PC-9 (cell line): ENCODE data around the gene SCT. TPM values are rescaled to one million over a fixed set of nuclear protein-coding genes. Genes with fewer than 3 reads are reported as not detected.

ENCODE experiments used
- BruUV-seq: library from RNA; stranded (reverse); fragments of 400-500 nt; replicated peaks from 2 replicates; lab custom pipeline; 2021; lab: Mats Ljungman, UMichigan
- CTCF ChIA-PET: fragments of 300-600 bp; sonication (Branson Sonifier 250); formaldehyde crosslinking; loops from one replicate; lab custom pipeline; 2022; ENCODE audit warnings: antibody characterized with exemption; lab: Charles Lee
- POLR2A ChIA-PET: fragments of 300-600 bp; sonication (Branson Sonifier 250); formaldehyde crosslinking; loops from one replicate; lab custom pipeline; 2022; ENCODE audit warnings: antibody characterized with exemption; ENCODE audit not compliant: unreplicated experiment; lab: Charles Lee
- DNase-seq, 2 experiments: peaks; one replicate each; pipeline versions ENCODE4 v3.0.0 to v3.0.0-alpha.2; 2015 to 2022; ENCODE audit warnings: mixed read lengths in 1 of 2
- H2AFZ ChIP-seq: fragments of 200-600 bp; sonication (generic); 2 replicates; pipeline ENCODE4 v1.8.1; 2017; ENCODE audit warnings: antibody characterized with exemption
- H3F3A ChIP-seq: fragments of 200-600 bp; sonication (generic); 2 replicates; pipeline ENCODE4 v1.8.1; 2017; ENCODE audit warnings: antibody characterized with exemption, mild to moderate bottlenecking, low read depth; ENCODE audit not compliant: insufficient read depth
- H3K27ac ChIP-seq: fragments of 200-600 bp; sonication (generic); 2 replicates; pipeline ENCODE4 v1.6.1; 2016; ENCODE audit warnings: mixed run types
- H3K27me3 ChIP-seq: fragments of 200-600 bp; sonication (generic); 2 replicates; pipeline ENCODE4 v1.6.1; 2016; ENCODE audit warnings: low read depth, mixed run types; ENCODE audit not compliant: insufficient read depth
- H3K36me3 ChIP-seq: fragments of 200-600 bp; sonication (generic); 2 replicates; pipeline ENCODE4 v1.6.1; 2016; ENCODE audit warnings: low read depth, mixed run types
- H3K4me1 ChIP-seq: fragments of 200-600 bp; sonication (generic); replicated peaks from 2 replicates; pipeline ENCODE4 v1.6.1; 2016; ENCODE audit warnings: mixed run types; ENCODE audit not compliant: insufficient read depth
- H3K4me2 ChIP-seq: fragments of 200-600 bp; sonication (generic); 2 replicates; pipeline ENCODE4 v1.6.1; 2017; ENCODE audit warnings: mixed run types
- H3K4me3 ChIP-seq: fragments of 200-600 bp; sonication (generic); 2 replicates; pipeline ENCODE4 v1.6.1; 2016; ENCODE audit warnings: mixed run types
- H3K79me2 ChIP-seq: fragments of 200-600 bp; sonication (generic); 2 replicates; pipeline ENCODE4 v1.6.1; 2017; ENCODE audit warnings: low read depth, mixed run types
- H3K9me2 ChIP-seq: fragments of 200-600 bp; sonication (generic); 2 replicates; pipeline ENCODE4 v1.8.1; 2017; ENCODE audit warnings: mild to moderate bottlenecking; ENCODE audit not compliant: insufficient read depth
- H3K9me3 ChIP-seq: fragments of 200-600 bp; sonication (generic); 2 replicates; pipeline ENCODE4 v1.8.1; 2016; ENCODE audit warnings: low read depth; ENCODE audit not compliant: insufficient read depth
- H4K20me1 ChIP-seq: fragments of 200-600 bp; sonication (generic); 2 replicates; pipeline ENCODE4 v1.8.1; 2017; ENCODE audit not compliant: insufficient read depth
- EZH2 ChIP-seq: fragments of 200-600 bp; sonication (generic); IDR thresholded peaks from 2 replicates; pipeline ENCODE4 v1.8.0; 2017; ENCODE audit warnings: antibody characterized with exemption, low read depth
- intact Hi-C: fragments of 100-400 bp; cut with micrococcal nuclease; formaldehyde crosslinking; loops from one replicate; pipeline ENCODE4 v1.10.0; 2022; ENCODE audit not compliant: unreplicated experiment
- total RNA-seq: library from RNA; stranded (reverse); gene quantifications from 2 replicates; pipeline ENCODE4 v1.2.3, GENCODE V29; 2021
- TF ChIP-seq, protein P1 (sequence below): fragments of 200-600 bp; sonication (generic); conservative IDR thresholded peaks from 2 replicates; pipeline ENCODE4 v1.6.1; 2017; ENCODE audit warnings: mixed run types, antibody characterized with exemption, mild to moderate bottlenecking, moderate library complexity

The SCT gene
- total RNA-seq, 1 experiment from 2014 or later: not detected

GRCh38 chr11:611001-611996 lies 15.7 kb downstream of the SCT start:
- Histone ChIP-seq H3K27me3 (no peaks in the 10 kb centered on the region), H4K20me1 (peaks cover 7% of the 10 kb centered on the region), H3K4me2 (no peak overlapping the region), H2AFZ (no peak overlapping the region), H3F3A (peaks cover 12% of the 10 kb centered on the region), H3K4me3 (no peak overlapping the region), H3K9me3 (no peaks in the 10 kb centered on the region), H3K4me1 (no peaks in the 10 kb centered on the region), H3K9me2 (no peaks in the 10 kb centered on the region), H3K27ac (no peak overlapping the region), H3K36me3 (no peaks in the 10 kb centered on the region), H3K79me2 (no peaks in the 10 kb centered on the region)
- DNase-seq: no peak
- no TSS peak for BruUV-seq
- ChIA-PET POLR2A (no interaction called here), CTCF (no interaction called here)
- intact Hi-C loops: no loop called here
- TF ChIP-seq, protein P1, sequence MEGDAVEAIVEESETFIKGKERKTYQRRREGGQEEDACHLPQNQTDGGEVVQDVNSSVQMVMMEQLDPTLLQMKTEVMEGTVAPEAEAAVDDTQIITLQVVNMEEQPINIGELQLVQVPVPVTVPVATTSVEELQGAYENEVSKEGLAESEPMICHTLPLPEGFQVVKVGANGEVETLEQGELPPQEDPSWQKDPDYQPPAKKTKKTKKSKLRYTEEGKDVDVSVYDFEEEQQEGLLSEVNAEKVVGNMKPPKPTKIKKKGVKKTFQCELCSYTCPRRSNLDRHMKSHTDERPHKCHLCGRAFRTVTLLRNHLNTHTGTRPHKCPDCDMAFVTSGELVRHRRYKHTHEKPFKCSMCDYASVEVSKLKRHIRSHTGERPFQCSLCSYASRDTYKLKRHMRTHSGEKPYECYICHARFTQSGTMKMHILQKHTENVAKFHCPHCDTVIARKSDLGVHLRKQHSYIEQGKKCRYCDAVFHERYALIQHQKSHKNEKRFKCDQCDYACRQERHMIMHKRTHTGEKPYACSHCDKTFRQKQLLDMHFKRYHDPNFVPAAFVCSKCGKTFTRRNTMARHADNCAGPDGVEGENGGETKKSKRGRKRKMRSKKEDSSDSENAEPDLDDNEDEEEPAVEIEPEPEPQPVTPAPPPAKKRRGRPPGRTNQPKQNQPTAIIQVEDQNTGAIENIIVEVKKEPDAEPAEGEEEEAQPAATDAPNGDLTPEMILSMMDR: no peak
- no peak for TF ChIP-seq EZH2

- Histone ChIP-seq H3K9me3 (no peaks in the 10 kb centered on the region), H3F3A (peaks cover 9% of the 10 kb centered on the region), H3K9me2 (no peaks in the 10 kb centered on the region), H3K4me3 (no peak overlapping the region), H2AFZ (no peak overlapping the region), H3K27me3 (no peaks in the 10 kb centered on the region), H3K4me2 (no peak overlapping the region), H3K4me1 (no peaks in the 10 kb centered on the region), H3K79me2 (no peaks in the 10 kb centered on the region), H4K20me1 (peaks cover 7% of the 10 kb centered on the region), H3K36me3 (no peaks in the 10 kb centered on the region), H3K27ac (no peak overlapping the region)
- ChIA-PET CTCF (no interaction called here), POLR2A (no interaction called here)
- no peak for DNase-seq
- no TSS peak for BruUV-seq
- intact Hi-C loops: no loop called here
- no peak for TF ChIP-seq EZH2
- TF ChIP-seq, protein P1: no peak
Observed at GRCh38 chr11:610146-610801, 16.7 kb downstream of the SCT start.

DNA sequence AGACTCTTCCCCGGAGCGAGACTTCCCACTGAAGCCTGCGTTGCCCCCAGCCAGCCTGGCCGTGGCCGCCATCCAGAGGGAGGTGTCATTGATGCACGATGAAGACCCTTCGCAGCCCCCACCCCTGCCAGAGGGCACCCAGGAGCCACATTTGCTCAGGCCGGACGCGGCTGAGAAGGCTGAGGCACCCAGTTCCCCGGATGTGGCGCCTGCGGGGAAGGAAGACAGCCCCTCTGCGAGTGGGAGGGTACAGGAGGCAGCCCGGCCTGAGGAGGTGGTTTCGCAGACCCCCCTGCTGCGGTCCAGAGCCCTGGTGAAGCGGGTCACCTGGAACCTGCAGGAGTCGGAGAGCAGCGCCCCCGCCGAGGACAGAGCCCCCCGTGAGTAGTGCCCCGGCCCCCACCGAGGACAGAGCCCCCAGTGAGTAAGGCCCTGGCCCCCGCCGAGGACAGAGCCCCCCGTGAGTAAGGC lies 17.6 kb downstream of the SCT start:
- no peak overlapping the region for H2AFZ ChIP-seq
- no peaks in the 10 kb centered on the region for H3K4me1 ChIP-seq
- H3K27me3 ChIP-seq: no peaks in the 10 kb centered on the region
- ChIA-PET POLR2A (no interaction called here), CTCF (no interaction called here)
- H3K79me2 ChIP-seq: no peaks in the 10 kb centered on the region
- no peak for TF ChIP-seq EZH2
- TF ChIP-seq, protein P1: no peak
- intact Hi-C loops: no loop called here
- BruUV-seq: no TSS peak
- no peak overlapping the region for H3K4me3 ChIP-seq
- H3K9me3 ChIP-seq: no peaks in the 10 kb centered on the region
- no peak overlapping the region for H3K4me2 ChIP-seq
- no peak for DNase-seq
- no peak overlapping the region for H3K27ac ChIP-seq
- no peaks in the 10 kb centered on the region for H3K9me2 ChIP-seq
- peaks cover 9% of the 10 kb centered on the region for H3F3A ChIP-seq
- H3K36me3 ChIP-seq: no peaks in the 10 kb centered on the region
- peaks cover 7% of the 10 kb centered on the region for H4K20me1 ChIP-seq
